Colonic mucosa (tissue), 4 donors: ENCODE measurements around the gene SPTLC2. TPM values are rescaled to one million over a fixed set of nuclear protein-coding genes. Genes with fewer than 3 reads are reported as not detected.

ENCODE experiments used
- DNase-seq: peaks from one replicate; pipeline ENCODE4 v3.0.0-alpha.2; 2020
- H3K27ac ChIP-seq: fragments of 200-600 bp; one replicate; pipeline ENCODE4 v1.8.0; 2021
- H3K27me3 ChIP-seq: fragments of 200-600 bp; one replicate; pipeline ENCODE4 v1.8.0; 2021
- H3K36me3 ChIP-seq: fragments of 200-600 bp; one replicate; pipeline ENCODE4 v1.8.0; 2021
- H3K4me1 ChIP-seq: fragments of 200-600 bp; one replicate; pipeline ENCODE4 v1.8.0; 2021; ENCODE audit warnings: mild to moderate bottlenecking
- H3K4me3 ChIP-seq: fragments of 200-600 bp; one replicate; pipeline ENCODE4 v1.8.0; 2021
- H3K9ac ChIP-seq, 2 donors: one replicate each; pipeline ENCODE4 v1.7.0; 2013; ENCODE audit warnings: control low read depth in 2 of 2, low read depth in 2 of 2, low read length in 2 of 2
- H3K9me3 ChIP-seq: fragments of 200-600 bp; one replicate; pipeline ENCODE4 v1.8.0; 2021
- intact Hi-C: fragments of 100-400 bp; cut with DNase I; formaldehyde crosslinking; loops from one replicate; pipeline ENCODE4 v1.14.1; 2022
- total RNA-seq, 2 donors: library from RNA; stranded (reverse); fragmentation: NEBNext Ultra II Directional in 1 of 2; extraction: Animal tissue kit (Norgen Biotek cat#: 25700) in 1 of 2; gene quantifications; one replicate each; pipeline ENCODE4 v1.2.1, GENCODE V29; 2021
- TF ChIP-seq, protein P1 (sequence below): fragments of 200-600 bp; IDR thresholded peaks from one replicate; pipeline ENCODE4 v1.8.0; 2022; ENCODE audit warnings: antibody characterized with exemption, mild to moderate bottlenecking
- donor health status: healthy.
- donor health status: DM: no; HTN: no; CAD: no.
- donor health status: DM: no; HTN: no; CAD: no.

The SPTLC2 gene
- total RNA-seq, 2 donors from 2014 or later, result 68.3 to 70.1 TPM

GRCh38 chr14:77562681-77563080, 53.8 kb downstream of the SPTLC2 start:
- no peaks in the 10 kb centered on the region for H3K36me3 ChIP-seq
- intact Hi-C loops, result no loop called here
- H3K4me1 ChIP-seq, result no peaks in the 10 kb centered on the region
- no peak overlapping the region for H3K4me3 ChIP-seq
- no peaks in the 10 kb centered on the region for H3K9me3 ChIP-seq
- TF ChIP-seq, protein P1, sequence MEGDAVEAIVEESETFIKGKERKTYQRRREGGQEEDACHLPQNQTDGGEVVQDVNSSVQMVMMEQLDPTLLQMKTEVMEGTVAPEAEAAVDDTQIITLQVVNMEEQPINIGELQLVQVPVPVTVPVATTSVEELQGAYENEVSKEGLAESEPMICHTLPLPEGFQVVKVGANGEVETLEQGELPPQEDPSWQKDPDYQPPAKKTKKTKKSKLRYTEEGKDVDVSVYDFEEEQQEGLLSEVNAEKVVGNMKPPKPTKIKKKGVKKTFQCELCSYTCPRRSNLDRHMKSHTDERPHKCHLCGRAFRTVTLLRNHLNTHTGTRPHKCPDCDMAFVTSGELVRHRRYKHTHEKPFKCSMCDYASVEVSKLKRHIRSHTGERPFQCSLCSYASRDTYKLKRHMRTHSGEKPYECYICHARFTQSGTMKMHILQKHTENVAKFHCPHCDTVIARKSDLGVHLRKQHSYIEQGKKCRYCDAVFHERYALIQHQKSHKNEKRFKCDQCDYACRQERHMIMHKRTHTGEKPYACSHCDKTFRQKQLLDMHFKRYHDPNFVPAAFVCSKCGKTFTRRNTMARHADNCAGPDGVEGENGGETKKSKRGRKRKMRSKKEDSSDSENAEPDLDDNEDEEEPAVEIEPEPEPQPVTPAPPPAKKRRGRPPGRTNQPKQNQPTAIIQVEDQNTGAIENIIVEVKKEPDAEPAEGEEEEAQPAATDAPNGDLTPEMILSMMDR, result no peak
- no peak overlapping the region for H3K9ac ChIP-seq
- no peak for DNase-seq
- H3K27ac ChIP-seq, result no peak overlapping the region
- no peaks in the 10 kb centered on the region for H3K27me3 ChIP-seq

DNA sequence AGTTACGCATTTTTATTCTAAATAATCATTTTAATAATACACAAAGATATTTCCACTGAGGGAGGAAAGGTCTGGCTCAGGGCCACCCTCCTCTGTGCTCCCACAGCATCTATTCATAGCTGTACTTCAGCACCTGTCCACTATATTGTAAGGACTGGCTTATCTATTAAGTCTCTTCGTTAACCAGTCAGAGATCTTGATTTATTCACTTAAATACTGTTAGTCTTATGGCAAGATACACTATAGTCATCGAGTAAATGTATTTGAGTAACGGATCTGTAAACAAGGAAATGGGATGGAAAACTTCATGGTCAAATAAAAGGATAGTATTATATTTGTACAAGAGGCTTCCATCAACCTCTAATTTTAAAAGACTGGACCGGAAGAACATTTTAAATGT, 54.6 kb downstream of the SPTLC2 start:
- TF ChIP-seq, protein P1, result no peak
- no peak for DNase-seq
- Histone ChIP-seq H3K9me3 (no peaks in the 10 kb centered on the region), H3K36me3 (no peaks in the 10 kb centered on the region), H3K9ac (no peak overlapping the region), H3K4me1 (no peaks in the 10 kb centered on the region), H3K4me3 (no peak overlapping the region), H3K27ac (no peak overlapping the region), H3K27me3 (no peaks in the 10 kb centered on the region)
- intact Hi-C loops, result no loop called here

DNA sequence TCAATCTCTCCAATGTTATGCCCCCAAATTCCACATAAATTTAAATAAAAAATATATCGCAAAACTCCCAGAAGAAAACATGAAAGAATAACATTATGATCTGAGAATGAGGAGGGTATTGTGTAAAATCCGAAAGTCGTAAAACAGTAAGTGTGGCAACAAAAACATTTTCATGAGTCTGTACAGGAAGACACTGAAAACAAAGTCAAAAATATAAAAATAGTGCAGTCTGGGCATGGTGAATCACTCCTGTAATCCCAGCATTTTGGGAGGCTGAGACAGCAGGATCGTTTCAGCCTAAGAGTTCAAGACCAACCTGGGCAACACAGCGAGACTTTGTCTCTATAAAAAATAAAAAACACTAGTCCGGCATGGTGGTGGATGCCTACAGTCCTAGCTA, 57.1 kb downstream of the SPTLC2 start:
- no peaks in the 10 kb centered on the region for H3K27me3 ChIP-seq
- H3K36me3 ChIP-seq, result no peaks in the 10 kb centered on the region
- H3K4me3 ChIP-seq, result no peak overlapping the region
- no peak overlapping the region for H3K27ac ChIP-seq
- DNase-seq, result no peak
- TF ChIP-seq, protein P1, result no peak
- intact Hi-C loops, result loop anchor here (10.0 kb wide), 1 partner anchor 235 kb away; the partner anchor contains the start of genes GSTZ1 and POMT2
- no peaks in the 10 kb centered on the region for H3K4me1 ChIP-seq
- H3K9ac ChIP-seq, result no peak overlapping the region
- H3K9me3 ChIP-seq, result no peaks in the 10 kb centered on the region

GRCh38 chr14:77557391-77557790, 59.0 kb downstream of the SPTLC2 start:
- TF ChIP-seq, protein P1, result no peak
- no peaks in the 10 kb centered on the region for H3K27me3 ChIP-seq
- no peak for DNase-seq
- H3K4me1 ChIP-seq, result no peaks in the 10 kb centered on the region
- H3K36me3 ChIP-seq, result no peaks in the 10 kb centered on the region
- no peak overlapping the region for H3K27ac ChIP-seq
- intact Hi-C loops, result loop anchor here (10.0 kb wide), 1 partner anchor 233 kb away; the partner anchor contains the start of genes GSTZ1 and POMT2
- H3K9me3 ChIP-seq, result no peaks in the 10 kb centered on the region
- no peak overlapping the region for H3K9ac ChIP-seq
- H3K4me3 ChIP-seq, result no peak overlapping the region

- TF ChIP-seq, protein P1, result no peak
- intact Hi-C loops, result loop anchor here (10.0 kb wide), 1 partner anchor 232 kb away; the partner anchor contains the start of genes GSTZ1 and POMT2
- H3K36me3 ChIP-seq, result no peaks in the 10 kb centered on the region
- no peak overlapping the region for H3K27ac ChIP-seq
- no peak overlapping the region for H3K9ac ChIP-seq
- no peaks in the 10 kb centered on the region for H3K4me1 ChIP-seq
- no peak overlapping the region for H3K4me3 ChIP-seq
- no peaks in the 10 kb centered on the region for H3K9me3 ChIP-seq
- DNase-seq, result no peak
- no peaks in the 10 kb centered on the region for H3K27me3 ChIP-seq
These were observed 59.5 kb downstream of the SPTLC2 start for GRCh38 chr14:77556946-77557345.
